ENCODE measurements around the gene C7orf33. TPM values are rescaled to one million over a fixed set of nuclear protein-coding genes. Genes with fewer than 3 reads are reported as not detected.
"Not testable (repeated sequence)": the region's sequence is repeated elsewhere in the genome, so short reads cannot be mapped to it uniquely, and the experiment has no call there.

C7orf33 gene
- total and polyA plus RNA-seq, 8 donors = not detected

- ATAC-seq (no peak), DNase-seq (no peak)
- H3K27me3 ChIP-seq = peaks cover 0 to 14% of the 10 kb centered on the region in 2 donors
- TF ChIP-seq CTCF (IDR thresholded peaks at IDR 0.05) = no peak
- no peak overlapping the region for H3K4me3 ChIP-seq
- no peaks in the 10 kb centered on the region for H3K9me3 ChIP-seq
- H3K36me3 ChIP-seq = no peaks in the 10 kb centered on the region
- H3K4me1 ChIP-seq = no peaks in the 10 kb centered on the region
- intact Hi-C loops (cut with DNase I) = no loop called here
- no peak overlapping the region for H3K27ac ChIP-seq
Measured at GRCh38 chr7:148587076-148587475, 3.5 kb upstream of the C7orf33 start.

- H3K4me3 ChIP-seq = no peak overlapping the region
- H3K36me3 ChIP-seq = no peaks in the 10 kb centered on the region
- peaks cover 0 to 16% of the 10 kb centered on the region in 2 donors for H3K27me3 ChIP-seq
- no peaks in the 10 kb centered on the region for H3K9me3 ChIP-seq
- no peak for DNase-seq
- ATAC-seq = no peak
- no peak for TF ChIP-seq CTCF (IDR thresholded peaks at IDR 0.05)
- H3K4me1 ChIP-seq = no peaks in the 10 kb centered on the region
- H3K27ac ChIP-seq = no peak overlapping the region
- intact Hi-C loops (cut with DNase I) = no loop called here
Measured at GRCh38 chr7:148588168-148588567, 2.4 kb upstream of the C7orf33 start.

- TF ChIP-seq CTCF (IDR thresholded peaks at IDR 0.05) = no peak
- Histone ChIP-seq H3K4me1 (no peaks in the 10 kb centered on the region), H3K4me3 (no peak overlapping the region), H3K27me3 (peaks cover 0 to 16% of the 10 kb centered on the region in 2 donors), H3K36me3 (no peaks in the 10 kb centered on the region), H3K9me3 (no peaks in the 10 kb centered on the region), H3K27ac (no peak overlapping the region)
- intact Hi-C loops (cut with DNase I) = no loop called here
- no peak for ATAC-seq
- no peak for DNase-seq
Measured at GRCh38 chr7:148588670-148589131, 1.9 kb upstream of the C7orf33 start.

GRCh38 chr7:148589640-148590039 is 926 bp upstream of the C7orf33 start:
- TF ChIP-seq CTCF (IDR thresholded peaks at IDR 0.05) = no peak
- Histone ChIP-seq H3K4me3 (no peak overlapping the region), H3K9me3 (no peaks in the 10 kb centered on the region), H3K27ac (no peak overlapping the region), H3K4me1 (no peaks in the 10 kb centered on the region), H3K36me3 (no peaks in the 10 kb centered on the region), H3K27me3 (peaks cover 0 to 16% of the 10 kb centered on the region in 2 donors)
- DNase-seq = no peak
- ATAC-seq = no peak
- intact Hi-C loops (cut with DNase I) = no loop called here

GRCh38 chr7:148596354-148596753 is 5.8 kb downstream of the C7orf33 start:
- intact Hi-C loops (cut with DNase I); H3K4me3 ChIP-seq; H3K9me3 ChIP-seq; H3K27me3 ChIP-seq; H3K4me1 ChIP-seq; H3K27ac ChIP-seq; ATAC-seq; H3K36me3 ChIP-seq; DNase-seq: not testable (repeated sequence)

GRCh38 chr7:148598351-148598750 is 7.8 kb downstream of the C7orf33 start:
- no peaks in the 10 kb centered on the region for H3K27me3 ChIP-seq
- H3K4me1 ChIP-seq = no peaks in the 10 kb centered on the region
- no peaks in the 10 kb centered on the region for H3K9me3 ChIP-seq
- TF ChIP-seq CTCF (IDR thresholded peaks at IDR 0.05) = no peak
- DNase-seq = no peak
- no peak overlapping the region for H3K4me3 ChIP-seq
- intact Hi-C loops (cut with DNase I) = no loop called here
- ATAC-seq = no peak
- no peaks in the 10 kb centered on the region for H3K36me3 ChIP-seq
- no peak overlapping the region for H3K27ac ChIP-seq
